SK-N-DZ (cell line): ENCODE measurements around the gene TAGLN.

Experiments used
- DNase-seq: peaks from one replicate; pipeline ENCODE4 v3.0.0-alpha.2; 2015; ENCODE audit warnings: low spot score

The TAGLN gene

GRCh38 chr11:117230999-117231841 lies 32.0 kb downstream of the TAGLN start:
- no peak for DNase-seq

- DNase-seq: no peak
Observed at GRCh38 chr11:117231842-117232091, 32.6 kb downstream of the TAGLN start, which contains the start of gene PCSK7. TSS of gene PCSK7 (minus strand) at chr11:117232073. CDS start at chr11:117229844, 2,229 bp downstream.

DNA sequence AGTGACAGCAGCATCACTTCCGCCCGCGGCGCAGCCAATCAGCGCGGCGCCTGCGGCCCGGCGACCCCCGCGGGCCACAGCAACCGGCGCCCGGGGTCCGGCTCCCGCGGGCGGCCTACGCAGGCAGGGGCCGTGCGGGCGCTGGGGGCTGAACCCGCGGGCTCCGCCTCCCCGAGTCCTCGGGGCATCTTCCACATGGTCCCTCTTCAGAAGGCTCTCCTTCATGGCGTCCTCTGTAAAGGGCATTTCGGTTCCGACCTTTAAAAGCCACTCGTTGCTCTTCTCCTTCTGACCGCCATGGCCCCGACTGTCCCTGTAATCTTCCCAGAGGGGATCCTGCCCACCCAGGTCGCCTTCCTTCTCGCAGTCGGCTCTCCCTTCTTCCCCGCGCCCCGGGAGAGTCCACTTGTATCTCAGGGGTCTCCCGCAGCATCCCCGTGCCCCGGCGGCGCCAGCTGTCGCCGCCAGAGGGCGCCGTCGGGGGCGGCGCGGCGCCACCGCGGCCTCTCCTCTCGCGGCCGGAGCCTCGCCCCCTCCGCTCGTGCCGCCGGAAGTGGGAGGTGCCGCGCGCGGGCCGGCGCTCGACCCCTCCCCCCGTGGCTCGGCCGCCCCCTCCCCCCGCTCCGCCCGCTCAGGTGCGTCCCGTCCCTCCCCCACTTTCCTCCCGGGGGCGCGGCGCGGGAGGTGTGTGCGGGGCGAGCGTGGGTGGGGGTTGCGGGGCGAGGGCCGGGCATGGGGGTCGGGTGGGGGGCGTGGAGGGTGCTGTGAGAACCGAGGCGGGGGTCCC lies 33.1 kb downstream of the TAGLN start, which contains the start of gene RNF214:
Gene RNF214, plus strand, starts transcription at position 580 of the 787 bp plus-strand sequence. CDS start 1,602 bp downstream, outside the sequence.
- DNase-seq: peak; percentile 59

DNA sequence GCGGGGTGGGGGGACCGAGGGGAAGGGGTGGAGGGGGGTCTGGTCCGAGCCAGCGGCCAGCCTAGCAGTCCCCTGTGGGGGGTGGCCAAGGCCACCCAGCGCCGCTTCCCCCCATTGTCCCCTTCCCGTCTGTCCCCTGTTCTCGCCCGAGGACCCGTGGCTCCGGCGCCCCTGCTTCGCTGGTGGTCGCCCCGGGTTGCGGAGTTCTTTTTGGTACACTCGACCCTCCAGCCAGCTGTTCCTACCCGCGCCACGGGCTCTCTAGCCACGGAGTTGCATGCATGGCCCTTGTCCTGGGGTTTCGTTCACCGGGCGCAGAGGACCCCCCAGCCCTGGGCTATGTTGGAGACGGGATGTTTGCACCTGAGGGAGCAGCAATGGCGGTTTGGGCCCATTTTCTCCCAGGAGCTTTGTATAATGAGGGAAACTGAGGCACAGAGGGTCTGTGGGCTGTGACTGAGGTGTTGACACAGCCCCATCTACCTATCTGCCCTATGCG lies 33.8 kb downstream of the TAGLN start:
- no peak for DNase-seq

DNA sequence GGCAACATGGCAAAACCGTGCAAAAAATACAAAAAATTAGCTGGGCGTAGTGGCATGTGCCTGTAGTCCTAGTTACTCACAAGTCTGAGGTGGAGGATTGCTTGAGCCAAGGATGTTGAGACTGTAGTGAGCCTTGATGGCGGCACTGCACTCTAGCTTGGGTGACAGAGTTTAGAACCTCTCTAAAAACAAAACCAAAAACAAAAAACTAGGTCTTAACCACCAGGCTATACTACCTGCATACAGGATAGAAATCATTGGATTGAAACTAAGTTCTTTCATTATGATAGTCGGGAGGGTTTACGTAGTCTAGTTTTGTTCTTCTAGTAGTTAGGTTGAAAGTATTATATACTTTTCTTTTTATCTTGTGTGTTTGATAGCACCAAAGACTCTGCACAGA lies 39.1 kb downstream of the TAGLN start:
- DNase-seq: no peak

- DNase-seq: no peak
Observed at GRCh38 chr11:117239295-117239694, 40.1 kb downstream of the TAGLN start.

GRCh38 chr11:117248341-117248740 lies 49.2 kb downstream of the TAGLN start:
- DNase-seq: no peak

DNA sequence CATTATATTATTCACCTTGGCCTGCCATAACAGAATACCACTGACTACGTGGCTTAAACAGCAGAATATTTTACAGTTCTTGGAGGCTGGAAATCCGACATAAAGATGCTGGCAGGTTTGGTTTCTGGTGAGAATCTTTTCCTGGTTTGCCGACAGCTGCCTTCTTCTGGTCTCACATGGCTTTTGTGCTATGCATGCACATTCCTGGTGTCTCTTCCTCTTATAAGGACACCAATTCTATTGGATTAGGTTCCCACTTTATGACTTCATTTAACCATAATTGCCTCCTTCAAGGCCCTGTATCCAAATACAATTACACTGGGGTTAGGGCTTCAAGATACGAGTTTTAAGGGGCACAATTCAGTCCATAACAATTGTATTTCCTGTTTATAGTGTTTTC lies 50.4 kb downstream of the TAGLN start:
- DNase-seq: no peak

DNA sequence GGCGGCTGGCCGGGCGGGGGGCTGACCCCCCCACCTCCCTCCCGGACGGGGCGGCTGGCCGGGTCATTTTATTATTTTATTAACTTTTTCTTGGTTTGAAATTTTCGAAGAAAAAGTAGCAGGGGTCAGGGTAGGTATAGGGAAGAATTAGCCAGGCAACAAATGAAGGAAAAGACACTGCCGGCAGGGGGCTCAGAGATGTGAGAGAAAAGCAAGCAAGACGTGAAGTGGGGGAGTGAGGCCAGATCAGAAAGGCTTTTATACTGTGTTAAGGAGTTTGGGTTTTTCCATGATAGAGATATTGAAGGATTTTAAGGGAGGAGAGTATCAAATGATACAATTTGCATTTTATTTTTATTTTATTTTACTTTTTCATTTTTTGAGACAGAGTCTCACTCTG lies 52.3 kb downstream of the TAGLN start:
- no peak for DNase-seq

- DNase-seq: no peak
Observed at GRCh38 chr11:117255966-117256365, 56.8 kb downstream of the TAGLN start.

DNA sequence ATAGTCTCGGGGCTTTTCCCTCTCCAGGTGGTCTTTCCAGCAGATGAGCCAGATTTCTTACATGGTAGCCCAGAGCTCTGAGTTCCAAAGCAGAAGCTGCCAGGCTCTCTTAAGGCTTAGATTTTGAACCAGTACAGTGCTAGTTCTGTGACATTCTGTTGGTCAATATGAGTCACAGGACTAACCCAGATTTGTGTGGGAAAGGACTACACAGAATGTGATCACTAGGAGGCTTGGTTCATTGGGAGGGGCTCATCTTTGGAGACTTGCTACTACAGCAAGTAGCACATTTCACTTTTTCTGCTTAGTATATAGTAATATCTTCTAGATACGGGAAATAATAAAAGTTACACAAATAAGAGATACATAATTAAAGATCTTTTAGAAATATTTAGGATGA lies 57.4 kb downstream of the TAGLN start:
- no peak for DNase-seq
